Measurements from ENCODE around the gene ZNF224. TPM values are rescaled to one million over a fixed set of nuclear protein-coding genes. Genes with fewer than 3 reads are reported as not detected.

Gene ZNF224
- 18.8 and 20.4 TPM in 2 replicates for total RNA-seq

DNA sequence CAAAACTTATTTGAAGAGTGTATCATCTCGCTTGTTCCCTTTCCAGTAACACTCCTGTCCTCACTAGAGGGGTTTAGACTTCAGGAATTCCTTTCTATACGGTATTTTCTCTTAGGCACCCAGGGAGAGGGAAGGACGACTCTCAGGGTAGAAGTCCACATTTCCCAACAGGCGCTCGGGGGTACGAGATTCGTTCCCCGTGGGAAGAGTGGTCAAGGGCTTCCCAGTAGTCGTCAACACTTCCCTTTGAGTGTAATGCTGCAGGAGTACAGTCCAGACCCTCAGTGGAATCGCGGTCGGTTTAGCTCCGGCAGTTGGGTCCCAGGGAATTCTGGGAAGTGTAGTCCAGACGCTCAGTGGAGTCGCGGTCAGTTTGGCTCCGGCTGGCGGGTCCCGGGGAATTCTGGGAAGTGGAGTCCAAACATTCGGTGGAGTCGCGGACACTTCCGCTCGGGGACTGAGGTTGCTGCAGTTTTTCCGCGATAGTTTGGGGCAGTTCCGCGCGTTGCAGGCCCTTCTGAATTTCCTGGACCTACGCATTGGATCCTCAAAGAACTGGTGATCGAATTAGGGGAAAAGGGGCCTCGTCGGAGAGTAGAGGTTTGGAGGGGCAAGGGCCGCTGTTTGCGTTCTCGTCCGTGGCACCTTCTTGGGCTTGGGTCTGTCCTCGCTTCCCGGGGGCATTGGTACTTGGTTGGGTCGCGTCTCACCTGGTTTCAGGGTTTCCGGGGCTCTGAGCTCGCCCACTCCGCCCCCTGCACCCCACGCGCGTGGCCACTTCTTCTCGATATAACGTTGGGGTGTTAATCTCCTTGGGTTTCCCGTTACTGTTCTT lies at the start of gene ZNF224:
Gene ZNF224 (plus strand): TSS at position 431 of the 835 bp plus-strand sequence. CDS start 3,513 bp downstream, outside the sequence.
- H3K4me3 Mint-ChIP-seq, result peak within 1 kb of the TSS; percentile 98
- H3K36me3 Mint-ChIP-seq (ENCODE audit: low read depth), result peaks cover 25% of the 10 kb centered on the region
- intact Hi-C loops (cut with micrococcal nuclease), result loop anchor here (1.0 to 5.0 kb wide), 11 partner anchors 19 to 267 kb away; partner anchors contain the start of genes ZNF155, ZNF222, ZNF225 and ZNF227
- peaks cover 22% of the 10 kb centered on the region for H3K4me1 Mint-ChIP-seq (ENCODE audit: low read depth)
- H3K9me3 Mint-ChIP-seq, result peaks cover 17% of the 10 kb centered on the region
- DNase-seq (ENCODE audit: low spot score), result peak; percentile 73
- peak within 1 kb of the TSS; percentile 91 for H3K27ac Mint-ChIP-seq
- H3K27me3 Mint-ChIP-seq (ENCODE audit: insufficient read depth), result no peaks in the 10 kb centered on the region

GRCh38 chr19:44050740-44051649 lies 43.2 kb upstream of the ZNF224 start:
- Mint-ChIP-seq H3K27me3 (ENCODE audit: insufficient read depth) (peaks cover 2% of the 10 kb centered on the region), H3K27ac (no peak overlapping the region), H3K4me3 (peak overlapping the region; percentile 78), H3K4me1 (ENCODE audit: low read depth) (peaks cover 8% of the 10 kb centered on the region), H3K9me3 (peaks cover 68% of the 10 kb centered on the region), H3K36me3 (ENCODE audit: low read depth) (no peaks in the 10 kb centered on the region)
- intact Hi-C loops (cut with micrococcal nuclease), result no loop called here
- DNase-seq (ENCODE audit: low spot score), result no peak

GRCh38 chr19:44051650-44052402 lies 42.3 kb upstream of the ZNF224 start, which contains the start of gene ZNF223:
Gene ZNF223 (plus strand): TSS chr19:44052036. CDS start chr19:44055177, 3,141 bp downstream.
- no peak for DNase-seq (ENCODE audit: low spot score)
- peaks cover 8% of the 10 kb centered on the region for H3K4me1 Mint-ChIP-seq (ENCODE audit: low read depth)
- no peak within 1 kb of the TSS for H3K27ac Mint-ChIP-seq
- H3K9me3 Mint-ChIP-seq, result peaks cover 68% of the 10 kb centered on the region
- intact Hi-C loops (cut with micrococcal nuclease), result no loop called here
- H3K4me3 Mint-ChIP-seq, result peak within 1 kb of the TSS; percentile 78
- H3K36me3 Mint-ChIP-seq (ENCODE audit: low read depth), result no peaks in the 10 kb centered on the region
- peaks cover 2% of the 10 kb centered on the region for H3K27me3 Mint-ChIP-seq (ENCODE audit: insufficient read depth)

GRCh38 chr19:44055870-44056269 lies 38.3 kb upstream of the ZNF224 start:
- Mint-ChIP-seq H3K27me3 (ENCODE audit: insufficient read depth) (no peaks in the 10 kb centered on the region), H3K4me3 (no peak overlapping the region)
- no peak for DNase-seq (ENCODE audit: low spot score)

GRCh38 chr19:44059229-44059628 lies 34.9 kb upstream of the ZNF224 start:
- intact Hi-C loops (cut with micrococcal nuclease), result no loop called here
- H3K4me1 Mint-ChIP-seq (ENCODE audit: low read depth), result no peaks in the 10 kb centered on the region
- no peak overlapping the region for H3K27ac Mint-ChIP-seq
- H3K4me3 Mint-ChIP-seq, result no peak overlapping the region
- H3K9me3 Mint-ChIP-seq, result peaks cover 67% of the 10 kb centered on the region
- no peaks in the 10 kb centered on the region for H3K27me3 Mint-ChIP-seq (ENCODE audit: insufficient read depth)
- no peaks in the 10 kb centered on the region for H3K36me3 Mint-ChIP-seq (ENCODE audit: low read depth)
- no peak for DNase-seq (ENCODE audit: low spot score)

More at GRCh38 chr19:44055870-44056269, 38.3 kb upstream of the ZNF224 start:
- peaks cover 66% of the 10 kb centered on the region for H3K9me3 Mint-ChIP-seq
- no peak overlapping the region for H3K27ac Mint-ChIP-seq
- H3K4me1 Mint-ChIP-seq (ENCODE audit: low read depth), result peaks cover 8% of the 10 kb centered on the region
- intact Hi-C loops (cut with micrococcal nuclease), result no loop called here
- no peaks in the 10 kb centered on the region for H3K36me3 Mint-ChIP-seq (ENCODE audit: low read depth)

- intact Hi-C loops (cut with micrococcal nuclease), result no loop called here
- peaks cover 61% of the 10 kb centered on the region for H3K9me3 Mint-ChIP-seq
- no peaks in the 10 kb centered on the region for H3K27me3 Mint-ChIP-seq (ENCODE audit: insufficient read depth)
- H3K27ac Mint-ChIP-seq, result no peak overlapping the region
- no peak for DNase-seq (ENCODE audit: low spot score)
- no peaks in the 10 kb centered on the region for H3K4me1 Mint-ChIP-seq (ENCODE audit: low read depth)
- no peak overlapping the region for H3K4me3 Mint-ChIP-seq
- peaks cover 2% of the 10 kb centered on the region for H3K36me3 Mint-ChIP-seq (ENCODE audit: low read depth)
Measured at GRCh38 chr19:44061038-44061437, 33.1 kb upstream of the ZNF224 start.

DNA sequence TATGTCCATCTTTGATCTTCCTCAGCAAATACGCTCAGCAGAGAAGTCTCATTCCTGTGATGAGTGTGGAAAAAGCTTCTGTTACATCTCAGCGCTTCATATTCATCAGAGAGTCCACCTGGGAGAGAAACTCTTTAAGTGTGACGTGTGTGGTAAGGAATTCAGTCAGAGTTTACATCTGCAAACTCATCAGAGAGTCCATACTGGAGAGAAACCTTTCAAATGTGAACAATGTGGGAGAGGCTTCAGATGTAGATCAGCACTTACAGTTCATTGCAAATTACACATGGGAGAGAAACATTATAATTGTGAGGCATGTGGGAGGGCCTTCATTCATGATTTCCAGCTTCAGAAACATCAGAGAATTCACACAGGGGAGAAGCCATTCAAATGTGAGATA lies 27.9 kb upstream of the ZNF224 start:
- intact Hi-C loops (cut with micrococcal nuclease), result no loop called here
- no peak overlapping the region for H3K27ac Mint-ChIP-seq
- H3K9me3 Mint-ChIP-seq, result peaks cover 60% of the 10 kb centered on the region
- no peak for DNase-seq (ENCODE audit: low spot score)
- H3K4me1 Mint-ChIP-seq (ENCODE audit: low read depth), result peaks cover 1% of the 10 kb centered on the region
- no peaks in the 10 kb centered on the region for H3K27me3 Mint-ChIP-seq (ENCODE audit: insufficient read depth)
- H3K4me3 Mint-ChIP-seq, result no peak overlapping the region
- peaks cover 8% of the 10 kb centered on the region for H3K36me3 Mint-ChIP-seq (ENCODE audit: low read depth)

- Mint-ChIP-seq H3K9me3 (peaks cover 53% of the 10 kb centered on the region), H3K4me1 (ENCODE audit: low read depth) (peaks cover 17% of the 10 kb centered on the region), H3K27ac (no peak overlapping the region), H3K36me3 (ENCODE audit: low read depth) (peaks cover 12% of the 10 kb centered on the region), H3K4me3 (no peak overlapping the region), H3K27me3 (ENCODE audit: insufficient read depth) (no peaks in the 10 kb centered on the region)
- DNase-seq (ENCODE audit: low spot score), result no peak
- intact Hi-C loops (cut with micrococcal nuclease), result no loop called here
Measured at GRCh38 chr19:44069415-44069814, 24.7 kb upstream of the ZNF224 start.

DNA sequence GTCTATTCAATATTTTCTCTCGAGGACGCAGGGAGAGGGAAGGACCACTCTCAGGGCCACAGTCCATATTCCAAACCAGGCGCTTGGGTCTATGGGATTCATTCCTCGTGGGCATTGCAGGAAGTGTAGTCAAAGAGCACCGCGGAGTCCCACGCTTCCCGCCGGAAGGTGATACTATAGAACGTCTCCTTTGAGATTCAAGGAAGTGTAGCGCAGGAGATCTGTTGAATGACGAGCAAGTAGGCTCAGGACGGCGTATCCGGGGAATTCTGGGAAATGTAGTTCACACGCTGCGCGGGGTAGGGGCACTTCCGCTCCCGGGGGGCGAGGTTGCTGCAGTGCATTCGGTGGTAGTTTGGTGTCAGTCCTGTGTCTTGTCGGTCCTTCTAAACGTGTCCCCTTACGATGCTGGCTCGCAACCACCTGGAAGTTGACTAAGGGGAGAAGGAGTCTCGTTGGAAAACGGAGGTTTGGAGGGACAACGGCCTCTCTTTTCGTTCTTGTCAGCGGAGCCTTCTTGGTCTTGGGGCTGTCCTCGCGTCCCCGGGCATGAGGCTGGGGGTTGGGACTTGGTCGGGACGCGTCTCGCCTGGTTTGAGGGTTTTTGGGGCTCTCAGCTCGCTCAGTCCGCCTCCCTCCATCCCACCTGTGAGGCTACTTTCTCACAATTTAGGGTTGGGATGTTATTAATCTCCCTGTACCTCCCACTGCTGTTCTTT lies 22.2 kb upstream of the ZNF224 start, which contains the start of gene ZNF284:
Gene ZNF284 (plus strand): TSS at position 336 of the 719 bp plus-strand sequence. CDS start 4,231 bp downstream, outside the sequence.
- peak within 1 kb of the TSS; percentile 86 for H3K4me3 Mint-ChIP-seq
- peak; percentile 74 for DNase-seq (ENCODE audit: low spot score)
- H3K36me3 Mint-ChIP-seq (ENCODE audit: low read depth), result peaks cover 10% of the 10 kb centered on the region
- peaks cover 51% of the 10 kb centered on the region for H3K9me3 Mint-ChIP-seq
- intact Hi-C loops (cut with micrococcal nuclease), result loop anchor here (1.0 kb wide), 5 partner anchors 22 to 245 kb away; partner anchors contain the start of genes ZNF222, ZNF224, ZNF225 and ZNF230
- H3K27ac Mint-ChIP-seq, result peak within 1 kb of the TSS; percentile 79
- H3K4me1 Mint-ChIP-seq (ENCODE audit: low read depth), result peaks cover 17% of the 10 kb centered on the region
- no peaks in the 10 kb centered on the region for H3K27me3 Mint-ChIP-seq (ENCODE audit: insufficient read depth)

- Mint-ChIP-seq H3K9me3 (peaks cover 51% of the 10 kb centered on the region), H3K27ac (no peak overlapping the region), H3K4me1 (ENCODE audit: low read depth) (peaks cover 17% of the 10 kb centered on the region), H3K36me3 (ENCODE audit: low read depth) (peaks cover 11% of the 10 kb centered on the region), H3K4me3 (peak overlapping the region; percentile 86), H3K27me3 (ENCODE audit: insufficient read depth) (no peaks in the 10 kb centered on the region)
- intact Hi-C loops (cut with micrococcal nuclease), result loop anchor here (1.0 kb wide), 5 partner anchors 22 to 245 kb away; partner anchors contain the start of genes ZNF222, ZNF224, ZNF225 and ZNF230
- DNase-seq (ENCODE audit: low spot score), result no peak
Measured at GRCh38 chr19:44072543-44073401, 21.4 kb upstream of the ZNF224 start.

- Mint-ChIP-seq H3K27me3 (ENCODE audit: insufficient read depth) (no peaks in the 10 kb centered on the region), H3K36me3 (ENCODE audit: low read depth) (peaks cover 9% of the 10 kb centered on the region)
- intact Hi-C loops (cut with micrococcal nuclease), result no loop called here
Measured at GRCh38 chr19:44076325-44076724, 17.8 kb upstream of the ZNF224 start.

More at GRCh38 chr19:44076325-44076724, 17.8 kb upstream of the ZNF224 start:
- DNase-seq (ENCODE audit: low spot score), result no peak
- H3K4me1 Mint-ChIP-seq (ENCODE audit: low read depth), result peaks cover 15% of the 10 kb centered on the region
- H3K27ac Mint-ChIP-seq, result no peak overlapping the region
- no peak overlapping the region for H3K4me3 Mint-ChIP-seq
- peaks cover 33% of the 10 kb centered on the region for H3K9me3 Mint-ChIP-seq

Data from activated T-helper 1 cell treated with anti-CD3 and anti-CD28 coated beads, Interleukin-12 subunit alpha, Interleukin-12 subunit beta, Interleukin-2, Interleukin-4 antibody, amounts not matched to agents 30 ng/mL and 10 ng/mL and 1 ng/mL, durations not matched to agents 14 hours and 24 hours and 36 hours (primary cell).